GM21447 (cell line): Measurements from ENCODE around the gene LY86.
"Not testable (repeated sequence)": the region's sequence is repeated elsewhere in the genome, so short reads cannot be mapped to it uniquely, and the experiment has no call there.

Source experiments
- ATAC-seq: cut with Tn5 transposase; IDR thresholded peaks from one replicate; pipeline ENCODE4 v1.9.1; 2021; ENCODE audit not compliant: unreplicated experiment

The LY86 gene

DNA sequence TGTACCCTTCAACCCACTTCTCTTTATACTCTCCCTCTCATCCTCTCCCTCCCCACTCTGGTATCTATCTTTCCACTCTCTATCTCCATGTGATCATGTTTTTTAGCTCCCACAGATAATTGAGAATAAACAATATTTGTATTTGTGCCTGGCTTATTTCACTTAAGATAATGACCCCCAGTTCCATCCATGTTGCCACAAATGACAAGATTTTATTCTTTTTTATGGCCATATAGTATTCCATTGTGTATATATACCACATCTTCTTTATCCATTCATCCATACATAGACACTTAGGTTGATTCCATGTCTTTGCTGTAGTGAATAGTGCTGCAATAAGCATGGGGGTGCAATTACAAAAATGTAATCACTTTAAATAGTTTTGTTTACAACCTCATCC is 62.3 kb downstream of the LY86 start:
- ATAC-seq, result no peak

DNA sequence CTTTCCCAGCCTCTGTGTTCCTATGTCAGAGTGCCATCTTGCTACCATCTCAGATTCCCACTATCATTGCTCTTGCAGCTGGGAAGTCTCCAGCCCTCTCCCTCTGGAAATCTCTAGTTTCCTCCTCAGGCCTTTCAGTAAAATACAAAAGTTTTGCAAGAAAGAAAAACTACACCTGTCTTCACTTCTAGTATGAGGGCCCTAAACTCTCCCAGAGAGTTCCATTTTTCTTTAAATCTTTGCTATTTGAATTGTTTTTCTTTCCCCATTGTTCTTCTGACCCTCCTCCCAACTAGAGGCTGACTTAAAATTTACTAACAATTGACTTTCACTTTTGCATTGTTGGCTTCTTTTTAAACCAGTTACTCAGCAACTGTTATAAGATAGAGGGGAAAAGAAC is 62.8 kb downstream of the LY86 start:
- ATAC-seq, result no peak

DNA sequence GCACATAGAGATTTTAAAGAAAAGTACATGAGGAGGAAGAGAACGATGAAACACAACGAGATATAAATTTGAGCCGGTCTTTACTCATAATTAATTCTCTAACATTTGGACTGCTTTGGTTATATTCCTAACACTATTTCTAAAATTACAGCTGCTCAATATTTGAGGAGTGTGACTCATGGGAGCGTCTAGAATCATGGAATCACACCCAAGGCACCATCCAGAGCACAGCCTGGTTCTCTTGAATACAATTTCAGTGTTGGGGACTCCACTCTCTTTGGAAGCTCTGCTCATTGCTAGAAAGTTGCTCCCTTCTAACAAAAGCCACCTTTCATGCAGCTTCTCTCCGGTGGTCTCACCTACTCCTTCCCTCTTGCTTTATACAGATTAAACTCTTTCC is 64.4 kb downstream of the LY86 start:
- ATAC-seq, result no peak

DNA sequence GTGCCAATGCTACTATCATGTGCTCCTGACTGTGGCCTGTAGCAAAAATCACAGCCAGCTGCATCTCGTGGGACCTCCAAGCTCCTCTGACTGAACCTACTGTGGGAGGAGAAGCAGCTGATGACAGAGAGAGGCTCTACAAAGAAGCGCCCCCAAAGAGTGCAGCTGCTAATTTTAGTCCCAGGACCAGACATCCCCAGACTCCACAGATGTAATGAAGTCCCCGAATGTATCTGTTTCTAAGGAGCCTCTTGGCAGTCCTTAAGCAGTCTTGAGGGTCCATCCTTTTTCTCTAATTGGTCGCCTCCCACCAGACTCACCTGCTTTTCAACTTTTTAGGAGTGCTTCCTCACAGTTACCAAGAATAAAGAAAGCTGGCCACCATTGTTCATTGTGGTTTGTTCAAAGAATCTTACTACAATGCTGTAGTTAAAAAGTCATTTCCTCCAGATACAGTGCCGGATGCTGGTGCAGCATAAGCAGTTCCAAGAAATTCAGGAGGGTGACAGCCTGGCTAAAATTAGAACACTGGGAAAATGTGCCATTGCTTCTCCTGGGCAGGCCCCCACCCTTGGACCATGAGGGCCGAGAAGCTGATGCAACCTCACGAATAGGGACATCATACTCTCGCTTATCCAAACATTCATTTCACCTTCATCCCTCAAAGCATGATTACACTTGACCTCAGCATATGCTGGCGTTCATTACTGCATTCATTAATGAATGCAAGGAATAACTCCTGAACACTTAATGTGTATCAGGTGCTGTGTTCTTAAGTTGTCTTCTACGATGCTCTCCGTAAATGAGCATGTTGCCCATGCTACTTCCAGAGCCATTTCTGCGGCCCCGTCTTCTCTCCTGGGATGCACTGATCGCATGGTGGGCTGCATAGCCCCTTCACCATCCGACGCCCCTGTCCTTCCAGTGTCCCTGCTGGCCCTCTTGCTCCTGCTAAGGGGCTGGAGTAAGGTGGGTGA is 66.4 kb downstream of the LY86 start:
- ATAC-seq, result no peak

DNA sequence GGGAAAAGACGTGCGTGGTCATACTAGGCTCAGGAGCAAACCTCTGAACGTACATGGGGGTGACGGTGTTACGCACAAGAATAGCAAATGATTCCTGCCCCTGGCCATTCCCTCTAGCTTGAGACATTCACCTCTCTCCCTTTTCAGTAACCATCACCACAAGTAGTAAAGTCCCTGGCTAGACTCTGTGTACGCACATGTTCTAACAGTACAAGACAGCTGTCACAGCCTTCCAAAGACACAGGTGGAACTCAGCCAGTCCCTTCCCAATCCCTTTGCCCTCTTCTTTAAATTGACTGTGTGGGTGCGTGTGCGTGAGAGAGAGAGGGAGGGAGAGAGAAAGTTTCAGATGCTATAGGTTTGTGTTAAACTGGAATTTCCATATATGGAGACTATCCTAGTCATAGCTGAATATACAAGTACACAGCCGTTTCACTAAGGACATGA is 67.3 kb downstream of the LY86 start:
- no peak for ATAC-seq

DNA sequence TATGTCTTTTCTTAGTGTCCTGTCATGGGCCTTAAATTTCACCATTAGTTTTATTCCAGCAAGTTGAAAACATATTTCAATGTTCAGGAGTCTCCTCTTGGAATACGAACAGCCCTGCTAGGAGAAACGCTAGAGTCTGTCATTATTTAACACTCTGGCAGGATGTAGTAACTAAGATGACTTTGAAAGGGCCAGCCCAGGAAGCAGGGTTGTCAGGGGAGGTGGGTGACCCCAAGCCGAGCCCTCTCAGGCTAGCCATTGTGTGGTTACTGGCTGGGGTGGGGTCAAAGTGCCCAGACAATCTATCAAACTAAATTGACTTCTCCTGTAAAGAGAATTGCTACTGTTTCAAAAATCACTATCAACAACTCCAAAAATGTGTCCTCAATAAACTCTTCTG is 67.8 kb downstream of the LY86 start:
- no peak for ATAC-seq

DNA sequence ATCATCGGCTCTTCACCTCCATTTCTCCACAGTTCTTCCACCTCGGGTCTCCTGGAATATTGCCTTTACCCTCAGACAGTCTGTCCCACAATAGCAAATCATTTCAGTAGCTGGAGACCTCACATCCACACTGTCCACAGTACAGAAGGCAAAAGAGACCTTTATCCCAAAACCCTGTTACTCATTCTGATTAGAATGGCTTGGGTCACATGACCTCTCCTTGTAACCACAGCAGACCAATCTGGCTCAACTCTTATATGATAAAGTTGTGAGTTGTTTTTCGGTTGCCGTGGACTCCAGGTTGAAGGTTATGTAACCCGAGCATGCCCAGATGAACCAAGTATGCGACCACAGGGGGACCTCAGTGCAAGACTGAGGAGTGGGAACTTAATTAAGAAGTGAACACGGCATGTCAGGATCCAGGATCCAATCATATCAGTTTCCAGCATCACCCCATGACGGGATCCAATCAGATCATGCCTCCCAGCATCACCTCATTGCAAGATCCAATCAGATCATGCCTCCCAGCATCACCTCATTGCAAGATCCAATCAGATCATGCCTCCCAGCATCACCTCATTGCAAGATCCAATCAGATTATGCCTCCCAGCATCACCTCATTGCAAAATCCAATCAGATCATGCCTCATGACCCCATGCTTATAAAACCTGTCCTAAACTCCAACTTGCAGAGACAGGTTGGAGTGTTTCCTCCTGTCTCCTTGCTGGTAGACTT is 68.7 kb downstream of the LY86 start:
- no peak for ATAC-seq

DNA sequence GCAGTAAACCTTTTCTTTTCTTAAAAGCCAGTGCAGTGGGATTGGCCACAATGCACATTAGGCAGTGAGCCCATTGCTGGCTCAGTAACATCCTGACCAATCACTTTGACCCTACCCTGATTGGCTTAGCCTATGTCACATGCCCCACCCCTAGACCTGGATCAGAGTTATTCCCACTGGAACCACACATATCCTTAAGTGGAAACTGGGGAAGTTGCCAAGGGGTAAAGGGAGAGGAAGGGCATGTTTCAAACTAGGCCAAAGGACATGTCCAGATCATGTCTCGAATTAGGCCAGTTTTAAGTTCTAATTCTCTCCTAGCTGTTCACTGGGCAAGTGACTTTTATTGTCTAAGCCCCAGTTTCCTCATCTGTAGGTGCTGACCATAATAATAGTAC is 69.3 kb downstream of the LY86 start:
- no peak for ATAC-seq

DNA sequence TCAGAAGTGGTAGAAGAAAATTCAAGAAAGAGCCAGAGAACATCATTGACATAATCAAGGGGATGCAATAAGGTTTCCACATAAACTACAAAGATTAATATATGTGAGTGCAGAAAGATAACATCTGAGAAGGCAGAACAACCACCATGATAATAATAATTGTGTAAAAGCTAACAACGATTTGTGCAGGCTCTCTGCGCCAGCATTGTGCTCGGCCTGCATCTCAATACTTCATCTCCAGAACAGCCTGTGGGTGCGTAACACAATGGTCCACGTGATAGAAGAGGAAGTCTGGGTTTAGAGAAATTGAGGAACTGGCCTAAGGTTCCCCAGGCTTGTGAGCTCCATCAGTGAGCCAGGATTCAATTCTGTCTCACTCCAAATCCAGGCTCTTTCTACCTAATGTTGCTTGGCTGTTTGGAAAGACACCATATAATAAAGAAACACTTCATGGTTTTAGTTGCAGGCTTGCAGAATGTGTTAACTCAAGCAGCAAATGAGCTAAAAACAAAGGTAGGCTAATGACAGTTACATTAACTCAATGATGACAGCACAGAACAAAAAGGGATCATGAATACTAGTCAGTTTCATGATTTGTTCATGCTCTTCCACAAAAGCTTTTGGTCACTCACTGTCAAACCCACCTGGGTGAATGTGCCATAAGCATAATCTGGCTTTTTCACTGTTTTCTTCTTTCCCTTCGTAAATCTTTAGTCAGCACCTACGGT is 71.2 kb downstream of the LY86 start:
- ATAC-seq, result no peak

DNA sequence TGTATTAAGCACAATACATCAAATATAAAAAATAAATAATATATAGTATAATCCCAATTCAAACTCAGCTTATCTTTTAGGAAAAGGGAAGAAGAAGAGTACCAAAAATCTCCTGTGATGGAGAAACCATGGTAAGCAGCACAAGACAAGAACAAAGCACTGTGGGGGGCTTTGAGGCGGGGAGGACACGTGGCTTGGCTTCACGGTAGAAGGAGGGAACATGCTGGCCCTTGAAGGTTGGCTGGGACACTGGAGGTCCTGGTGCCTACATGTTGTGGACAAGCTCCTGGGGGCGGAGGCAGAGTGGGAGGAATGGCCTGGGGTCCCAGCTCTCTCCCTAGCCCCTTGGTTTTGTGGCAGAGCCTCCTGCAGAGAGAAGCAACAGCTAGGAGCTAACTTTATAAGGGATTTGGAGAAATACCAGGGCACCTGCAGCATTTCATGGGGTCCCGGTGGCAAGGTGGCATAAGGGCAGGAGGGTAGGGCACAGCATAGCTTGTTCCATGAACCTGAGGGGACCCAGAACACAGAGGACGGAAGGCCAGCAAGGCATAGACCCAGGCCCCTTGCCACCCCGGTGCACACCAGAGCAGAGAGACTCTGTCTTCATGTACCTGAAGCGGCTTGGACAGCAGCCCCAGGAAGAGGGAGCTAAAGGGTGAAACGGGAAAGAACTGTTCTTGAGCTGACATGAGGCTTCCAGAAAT is 72.0 kb downstream of the LY86 start:
- ATAC-seq, result no peak

DNA sequence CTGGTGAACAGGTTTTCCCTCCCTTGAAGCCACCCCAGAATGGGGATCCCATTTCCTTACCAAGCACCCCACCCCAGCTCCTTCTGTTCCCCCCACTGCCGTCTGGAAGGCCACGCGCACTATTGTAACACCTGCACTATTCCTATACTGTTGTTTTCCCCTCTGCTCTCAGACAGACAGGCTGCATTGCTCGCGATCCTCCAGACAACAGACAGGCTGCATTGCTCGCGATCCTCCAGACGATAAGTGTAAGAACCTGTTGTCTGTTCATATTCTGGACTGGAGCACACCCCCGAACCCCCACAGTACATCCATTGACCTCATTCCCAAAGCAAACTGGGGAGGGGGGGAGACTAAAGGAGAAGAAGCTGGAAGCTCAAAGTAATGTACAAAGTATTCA is 72.7 kb downstream of the LY86 start:
- ATAC-seq, result no peak

DNA sequence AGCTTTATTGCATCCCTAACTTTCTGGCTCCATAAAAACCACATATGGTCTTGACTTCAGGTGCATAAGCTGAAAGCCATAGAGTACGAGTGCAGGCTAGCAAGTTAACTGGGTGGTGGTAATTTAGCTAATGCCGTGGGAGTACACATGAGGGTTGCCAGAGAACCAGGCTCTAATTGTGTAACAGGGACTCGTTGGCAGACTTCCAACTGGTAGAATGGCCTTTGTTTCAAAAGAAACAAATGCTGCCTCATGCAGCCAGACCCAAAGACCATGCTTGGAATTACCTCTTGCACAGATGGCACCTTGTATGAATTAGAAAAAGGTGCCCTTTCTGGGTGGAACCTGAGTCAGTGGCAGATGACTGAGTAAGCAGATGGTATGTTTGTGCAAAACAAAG is 73.2 kb downstream of the LY86 start:
- no peak for ATAC-seq

DNA sequence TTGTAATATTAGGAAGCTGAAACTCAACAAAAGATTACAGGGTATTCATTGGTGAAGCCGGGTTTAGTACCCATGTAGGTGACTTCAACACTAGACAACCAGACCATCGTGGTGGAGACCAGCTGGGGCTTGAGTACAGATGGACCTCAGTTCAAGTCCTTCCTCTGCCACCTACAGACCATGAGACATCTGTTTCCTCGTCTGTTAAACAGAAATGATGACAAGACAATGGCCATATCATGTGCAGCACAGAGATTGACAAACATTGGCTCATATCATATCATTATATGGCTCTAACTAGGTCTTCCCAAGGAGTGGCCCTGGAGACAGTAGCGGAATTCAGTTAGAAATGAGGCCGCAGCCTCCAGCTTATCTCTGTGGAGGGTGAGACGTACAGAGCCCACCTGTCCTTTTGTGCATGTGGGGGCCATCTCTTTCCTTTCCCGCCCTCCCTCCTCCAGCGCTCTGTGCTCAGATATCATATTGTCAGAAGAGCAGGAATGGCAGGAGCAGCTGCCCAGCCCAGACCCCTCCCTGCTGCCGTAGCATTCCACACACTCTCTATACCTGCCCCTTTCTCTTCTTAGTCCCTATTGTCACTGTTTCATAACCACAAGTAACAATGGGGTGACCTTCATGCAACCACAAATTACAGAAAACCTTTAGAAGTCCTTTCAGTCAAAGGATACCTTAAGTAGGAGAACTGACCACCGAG is 75.1 kb downstream of the LY86 start:
- ATAC-seq, result no peak

DNA sequence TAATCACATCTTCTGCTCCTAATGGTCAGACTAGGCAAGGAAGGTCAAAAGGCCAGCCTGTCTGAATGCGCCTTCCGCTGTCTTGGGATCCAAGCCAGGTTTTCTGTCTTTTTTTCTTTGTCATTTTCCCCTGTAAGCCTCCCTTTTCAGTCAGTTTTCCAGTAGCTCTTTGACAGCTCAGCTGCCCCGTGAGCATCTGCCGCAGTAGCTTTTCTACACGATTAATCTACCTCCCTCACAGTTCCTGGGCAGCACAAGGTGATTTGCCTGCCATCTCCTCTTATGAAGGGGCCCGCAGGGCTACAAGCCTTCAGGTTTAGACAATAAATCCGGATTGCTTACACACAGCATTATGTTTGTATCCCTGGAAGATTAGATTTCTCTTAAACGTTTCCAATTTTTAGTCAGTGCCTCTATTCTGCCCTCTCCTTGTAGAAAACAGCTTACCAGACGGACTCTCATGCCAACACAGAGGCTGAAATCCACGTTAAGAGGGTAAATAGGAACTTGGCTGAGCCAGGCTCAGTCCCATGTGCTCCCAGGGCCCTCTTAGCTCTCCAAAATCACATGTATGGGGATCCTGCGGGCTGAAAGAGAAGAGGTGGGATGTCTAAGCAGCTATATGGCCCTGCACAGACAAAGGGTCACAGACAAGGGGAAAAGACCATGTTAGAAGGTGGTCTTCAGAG is 77.2 kb downstream of the LY86 start:
- ATAC-seq, result no peak

DNA sequence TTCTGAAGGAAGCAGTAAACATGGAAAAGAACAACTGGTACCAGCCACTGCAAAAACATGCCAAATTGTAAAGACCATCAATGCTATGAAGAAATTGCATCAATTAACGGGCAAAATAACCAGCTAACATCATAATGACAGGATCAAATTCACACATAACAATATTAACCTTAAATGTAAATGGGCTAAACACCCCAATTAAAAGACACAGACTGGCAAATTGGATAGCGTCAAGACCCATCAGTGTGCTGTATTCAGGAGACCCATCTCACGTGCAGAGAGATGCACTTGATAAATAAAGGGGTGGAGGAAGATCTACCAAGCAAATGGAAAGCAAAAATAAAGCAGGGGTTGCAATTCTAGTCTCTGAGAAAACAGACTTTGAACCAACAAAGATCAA is 81.6 kb downstream of the LY86 start:
- not testable (repeated sequence) for ATAC-seq

DNA sequence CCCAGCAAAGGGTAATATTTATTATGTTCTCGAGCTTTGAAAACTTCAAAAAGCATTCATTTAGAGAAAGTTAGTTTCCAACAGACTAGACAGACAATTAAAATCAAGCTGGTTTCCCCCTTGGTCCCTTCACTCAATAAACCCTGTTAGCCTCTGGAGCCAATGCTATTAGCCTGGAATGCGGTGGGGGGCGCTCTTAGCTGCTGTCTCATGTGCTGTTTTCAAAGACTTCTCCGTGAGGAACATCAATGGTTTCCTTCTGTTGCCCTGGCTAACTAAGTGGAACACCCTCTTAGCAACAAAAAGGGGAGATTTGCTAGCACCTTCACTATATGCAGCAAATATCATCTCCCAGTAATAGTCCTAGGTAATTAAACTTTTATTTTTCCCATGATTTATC is 86.4 kb downstream of the LY86 start:
- ATAC-seq, result no peak

DNA sequence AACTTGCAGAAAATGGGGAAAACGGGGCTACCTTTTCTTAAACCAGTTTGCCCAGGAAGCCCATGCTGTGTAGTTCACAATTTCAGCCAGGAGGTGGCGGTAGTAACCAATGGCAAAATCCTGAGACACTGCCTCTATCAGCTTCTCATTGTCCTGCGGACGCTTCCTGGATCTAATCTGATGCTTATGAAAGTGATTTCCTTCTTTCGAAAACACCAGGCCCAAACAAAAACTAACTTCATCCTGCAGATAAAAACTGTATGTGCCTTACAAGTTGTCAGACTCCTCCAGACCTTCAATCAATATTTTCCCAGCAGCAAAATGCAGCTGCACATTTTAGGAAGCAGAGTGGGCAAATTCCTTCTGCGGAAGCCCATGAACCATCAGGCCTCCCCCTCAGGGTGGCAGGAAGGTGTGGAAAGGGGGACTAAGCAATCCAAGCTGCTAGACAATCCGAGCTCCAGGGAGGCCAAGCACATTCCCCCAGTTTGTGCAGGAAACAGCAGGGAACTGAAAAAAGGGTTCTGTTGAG is 88.5 kb downstream of the LY86 start:
- peak; percentile 86 for ATAC-seq

DNA sequence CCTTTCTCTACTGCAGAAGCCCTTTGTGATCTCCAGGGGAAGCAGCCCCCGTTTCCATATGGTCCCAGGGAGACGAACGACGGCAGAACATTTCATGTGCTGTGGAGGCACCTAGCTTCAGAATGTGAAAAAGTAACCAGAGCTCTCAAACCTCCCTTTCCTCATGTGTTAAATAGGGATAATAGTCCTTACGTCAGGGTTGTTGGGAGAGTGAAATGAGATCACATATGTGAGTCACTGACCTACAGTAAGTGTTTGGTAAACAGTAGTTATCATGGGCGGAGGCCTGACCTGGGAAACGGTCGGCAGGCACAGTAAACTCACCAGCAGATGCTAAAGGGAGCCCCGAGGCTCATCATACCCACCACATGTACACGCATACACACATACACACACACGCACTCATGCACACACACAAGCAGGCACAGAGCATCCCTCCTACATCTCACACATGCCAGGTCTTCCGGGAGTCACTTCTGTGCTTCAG is 89.7 kb downstream of the LY86 start:
- no peak for ATAC-seq

DNA sequence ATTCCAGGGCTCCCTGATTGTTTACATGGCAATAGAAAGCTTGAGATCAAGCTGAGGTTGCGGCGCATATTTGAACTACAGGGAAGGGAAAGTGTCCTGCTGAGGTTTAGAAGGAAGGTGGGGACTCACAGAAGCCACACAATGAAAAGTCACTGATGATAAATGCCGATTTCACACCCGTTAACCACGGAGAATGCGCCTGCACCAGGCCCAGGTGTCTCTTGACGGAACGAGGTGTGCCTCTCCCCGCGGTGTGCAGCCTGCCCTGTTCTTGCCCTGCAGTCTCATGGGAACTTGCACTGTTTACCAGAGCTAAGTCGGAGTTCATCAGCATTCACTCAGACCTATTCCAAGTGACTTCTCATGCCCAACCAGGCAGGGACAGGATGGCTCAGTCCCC is 90.3 kb downstream of the LY86 start:
- no peak for ATAC-seq
